Anterior cingulate cortex (tissue), 58 donors: Measurements from ENCODE around the gene RPL36AL.

Experiments
- DNase-seq, 58 donors: peaks; one replicate each; lab custom pipeline; 2025; lab: John Stamatoyannopoulos, UW

RPL36AL gene

GRCh38 chr14:49583629-49584028, 36.8 kb downstream of the RPL36AL start:
- no peak for DNase-seq

GRCh38 chr14:49582113-49582977, 38.1 kb downstream of the RPL36AL start:
- DNase-seq = no peak

DNA sequence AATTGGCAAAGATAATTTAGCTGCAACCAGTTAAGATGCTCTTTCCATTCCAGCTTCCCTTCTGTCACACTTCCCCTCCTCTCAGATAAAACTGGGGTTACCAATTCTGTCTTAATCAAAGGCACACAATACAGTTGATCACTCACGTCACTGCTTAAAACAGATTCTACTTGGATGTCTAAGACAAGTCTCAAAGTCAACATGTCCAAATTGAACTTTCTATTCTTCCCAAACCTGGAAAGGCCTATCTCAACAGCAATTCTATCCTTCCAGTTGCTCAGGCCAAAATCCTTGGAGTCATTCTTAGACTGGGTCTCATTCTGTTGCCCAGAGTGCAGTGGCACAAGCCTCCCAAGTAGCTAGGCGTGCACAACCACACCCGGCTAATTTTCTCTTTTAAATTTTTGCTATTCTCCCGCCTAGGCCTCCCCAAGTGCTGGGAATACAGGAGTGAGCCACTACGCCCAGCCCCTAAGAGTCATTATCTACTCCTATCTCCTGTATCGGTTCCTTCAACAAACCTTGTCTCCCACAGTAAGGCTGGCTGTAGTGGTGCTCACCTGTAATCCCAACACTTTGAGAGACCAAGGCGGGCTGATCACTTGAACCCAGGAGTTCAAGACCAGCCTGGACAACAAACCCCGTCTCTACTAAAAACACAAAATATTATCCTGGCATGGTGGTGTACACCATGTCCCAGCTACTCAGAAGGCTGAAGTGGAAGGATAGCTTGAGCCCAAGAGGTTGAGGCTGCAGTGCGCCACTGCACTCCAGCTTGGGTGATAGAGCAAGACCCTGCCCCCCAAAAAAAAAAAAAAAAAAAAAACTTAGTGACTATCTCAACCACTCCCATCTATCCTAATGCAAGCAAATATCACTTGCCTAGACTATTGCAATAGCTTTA, 39.0 kb downstream of the RPL36AL start:
- DNase-seq = no peak

GRCh38 chr14:49579841-49580240, 40.6 kb downstream of the RPL36AL start:
- DNase-seq = no peak

DNA sequence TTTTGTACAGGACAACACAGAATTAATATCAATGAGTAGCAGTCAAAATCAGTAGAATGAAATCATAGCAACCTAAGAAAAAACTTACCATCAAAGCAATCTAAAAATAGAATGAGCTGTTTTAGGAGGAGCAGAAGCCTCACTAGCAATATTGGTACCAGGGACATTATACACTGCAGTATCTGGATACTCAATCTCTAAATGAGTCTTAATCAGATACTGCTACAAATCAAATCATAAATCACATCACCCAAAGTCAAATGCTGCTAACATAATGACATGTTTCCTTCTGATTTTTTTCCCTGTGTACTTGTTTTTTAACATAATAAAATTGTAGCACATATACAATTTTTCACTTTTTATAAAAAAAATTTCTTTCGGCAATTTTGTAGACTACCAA, 42.3 kb downstream of the RPL36AL start:
- no peak for DNase-seq

GRCh38 chr14:49574038-49574437, 46.4 kb downstream of the RPL36AL start:
- DNase-seq = no peak

DNA sequence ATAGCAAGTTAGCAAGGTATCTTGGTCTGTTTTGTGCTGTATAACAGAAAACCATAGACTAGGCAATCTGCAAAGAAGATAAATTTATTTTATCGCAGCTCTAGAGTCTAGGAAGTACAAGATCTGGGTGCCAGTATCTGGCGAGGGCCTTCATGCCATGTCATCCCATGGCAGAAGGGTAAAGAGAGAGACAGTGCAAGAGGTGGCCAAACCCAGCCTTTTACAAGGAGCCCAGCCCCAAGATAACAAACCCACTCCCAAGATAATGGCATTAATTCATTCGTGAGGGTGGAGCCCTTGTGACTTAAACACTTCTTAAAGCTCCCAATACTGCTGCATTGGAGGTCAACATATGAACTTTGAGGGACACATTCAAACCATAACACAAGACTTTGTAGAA, 51.1 kb downstream of the RPL36AL start:
- DNase-seq = no peak
